DMS53 (cell line): Measurements from ENCODE around the gene PTPN11.
A peak's percentile ranks its signal among the peaks of the same experiment; 100 is the strongest.

Experiments used
- DNase-seq: peaks from one replicate; lab custom pipeline; 2025; lab: John Stamatoyannopoulos, UW

The PTPN11 gene

DNA sequence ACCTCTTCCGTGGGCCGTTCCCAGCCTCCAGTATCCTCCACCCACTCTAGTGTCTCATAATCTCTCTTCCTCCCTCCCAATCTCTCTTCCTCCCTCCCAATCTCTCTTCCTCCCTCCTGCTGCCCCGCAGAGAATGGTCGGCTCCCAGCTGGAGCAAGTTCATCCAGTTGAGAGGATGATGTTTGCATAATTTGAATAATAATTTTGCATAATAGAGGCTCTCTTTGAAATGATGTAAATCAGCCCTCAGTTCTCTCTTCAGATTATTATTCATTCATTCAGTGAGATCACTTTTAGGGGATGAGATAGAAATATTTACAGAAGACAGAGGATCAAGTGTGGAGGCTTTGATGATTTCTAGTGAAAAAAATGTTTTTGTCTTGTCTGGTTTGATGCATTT is 125.0 kb downstream of the PTPN11 start:
- DNase-seq = no peak

DNA sequence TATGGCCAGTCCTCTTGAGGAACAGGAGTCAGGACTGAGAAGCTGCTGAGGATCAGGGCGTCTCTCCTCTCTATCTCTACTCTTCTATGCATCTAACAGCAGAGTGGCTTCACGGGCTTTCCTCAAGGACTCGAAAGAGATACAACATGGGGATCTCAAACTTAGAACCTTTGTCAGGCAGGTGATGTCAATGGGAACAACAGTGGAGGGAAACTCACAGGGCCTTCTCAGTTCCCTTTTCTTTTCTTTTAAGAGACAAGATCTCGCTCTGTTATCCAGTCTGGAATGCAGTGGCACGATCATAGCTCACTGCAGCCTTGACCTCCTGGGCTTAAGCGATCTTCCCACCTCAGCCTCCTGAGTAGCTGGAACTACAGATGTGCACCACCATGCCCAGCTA is 127.6 kb downstream of the PTPN11 start:
- DNase-seq = no peak

DNA sequence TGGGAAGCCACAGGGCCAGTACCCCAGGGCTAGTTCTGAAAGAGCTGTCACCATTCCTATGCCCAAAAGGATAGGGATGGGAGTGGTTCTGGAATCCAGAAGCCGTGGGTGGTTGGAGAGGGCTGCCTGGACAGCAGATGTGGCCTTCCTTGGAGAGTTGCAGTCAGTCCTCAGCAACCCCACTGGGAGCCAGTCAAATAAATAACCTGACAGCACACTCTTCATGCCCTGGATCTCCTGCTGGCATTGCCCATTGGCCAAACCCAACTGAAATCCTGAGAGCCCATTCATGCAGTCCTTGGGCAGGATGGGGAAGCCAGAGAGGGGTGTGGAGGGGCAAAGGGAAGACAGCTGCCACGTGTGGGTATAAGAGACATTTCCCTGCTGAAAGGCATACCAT is 128.2 kb downstream of the PTPN11 start:
- DNase-seq = no peak

DNA sequence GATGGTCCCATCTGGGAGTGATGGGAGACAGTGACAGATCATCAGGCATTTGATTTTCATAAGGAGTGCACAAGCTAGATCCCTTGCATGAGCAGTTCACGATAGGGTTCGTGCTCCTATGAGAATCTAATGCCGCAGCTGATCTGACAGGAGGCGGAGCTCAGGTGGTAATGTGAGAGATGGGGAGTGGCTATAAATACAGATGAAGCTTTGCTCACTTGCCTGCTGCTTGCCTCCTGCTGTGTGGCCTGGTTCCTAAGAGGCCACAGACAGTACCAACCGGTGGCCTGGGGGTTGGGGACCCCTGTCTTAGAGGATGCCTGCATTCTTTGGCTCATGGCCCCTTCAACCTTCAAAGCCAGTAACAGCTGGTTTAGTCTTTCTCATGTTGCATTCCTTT is 130.3 kb downstream of the PTPN11 start:
- no peak for DNase-seq

DNA sequence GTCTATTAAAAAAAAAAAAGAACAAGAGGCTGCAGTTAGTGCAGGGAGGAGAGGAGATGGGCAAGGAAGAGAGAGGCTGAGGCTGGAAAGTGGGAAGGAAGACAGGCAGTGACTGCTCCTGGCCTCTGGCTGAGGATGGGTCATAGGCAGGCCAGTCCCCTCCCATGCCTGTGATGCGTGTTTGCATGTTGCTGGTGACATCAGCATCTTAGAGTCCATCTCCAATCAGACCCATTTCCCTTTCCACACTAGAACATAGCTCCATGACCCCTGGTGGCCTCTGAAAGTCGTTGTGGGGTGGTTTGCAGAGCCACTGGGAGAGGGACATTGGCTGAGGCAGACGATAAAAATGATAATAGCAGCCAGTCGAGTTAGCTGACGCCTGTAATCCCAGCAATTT is 132.9 kb downstream of the PTPN11 start:
- DNase-seq = no peak

DNA sequence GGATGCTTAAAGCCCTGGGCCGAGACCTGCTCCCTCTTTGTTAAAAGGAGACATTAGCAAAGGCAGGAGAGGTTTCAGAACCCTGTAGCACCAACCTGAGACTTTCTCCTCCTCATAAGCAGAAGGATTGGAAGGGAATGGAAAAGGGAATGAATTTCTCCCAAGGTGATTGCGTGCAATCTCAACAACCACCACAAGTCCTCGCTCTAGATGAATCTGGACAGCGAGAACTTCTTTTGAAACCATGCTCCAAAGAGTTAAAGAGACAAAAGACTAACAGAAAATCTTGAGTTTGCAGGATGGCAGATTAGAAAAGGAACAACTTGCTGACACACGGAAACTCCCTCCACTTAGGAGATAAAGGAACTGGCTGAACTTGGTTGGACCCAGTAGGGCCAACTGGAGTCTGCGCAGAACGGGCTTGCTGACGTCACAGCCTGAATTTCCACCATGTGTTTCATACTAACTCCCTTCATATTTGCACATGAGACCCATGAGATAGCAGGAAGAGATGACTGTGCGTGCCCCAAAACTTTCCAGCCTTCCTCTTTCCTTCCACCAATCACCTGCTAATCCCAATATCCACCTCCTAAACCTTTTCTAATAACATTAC is 137.0 kb downstream of the PTPN11 start:
- peak; percentile 54 for DNase-seq

DNA sequence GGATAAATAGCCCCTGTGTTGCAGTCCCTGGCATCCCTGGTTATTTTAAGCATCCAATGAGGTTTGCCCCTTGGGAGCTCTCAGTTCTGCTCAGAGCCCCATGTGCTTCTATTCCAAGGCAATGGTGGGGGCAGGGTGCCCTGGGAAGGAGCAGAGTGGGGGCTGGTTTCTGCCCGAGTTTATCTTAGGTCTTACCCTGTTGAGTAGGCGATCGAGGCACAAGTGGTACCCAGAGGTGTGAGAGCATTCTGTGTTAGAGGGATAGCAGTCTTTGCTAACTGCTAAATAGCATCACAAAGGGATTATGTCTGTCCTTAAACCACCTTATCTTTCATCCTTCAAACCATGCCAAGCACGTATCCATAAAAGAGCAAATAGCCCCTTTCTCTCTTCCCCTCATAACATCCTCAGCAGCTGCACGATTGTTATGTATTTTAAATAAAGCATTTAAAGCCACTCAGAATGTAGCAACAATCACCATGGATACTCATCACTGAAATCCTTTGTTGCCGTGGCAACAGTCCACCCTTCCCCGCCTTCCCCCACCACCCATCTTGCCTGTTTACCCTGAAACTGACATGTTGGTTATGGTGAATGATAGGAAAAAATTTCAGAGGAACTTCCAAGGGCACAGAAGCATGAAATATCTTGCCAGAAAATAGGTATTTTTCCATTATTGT is 139.3 kb downstream of the PTPN11 start:
- DNase-seq = peak; percentile 64
